Measurements from ENCODE around the gene SDK2.

Gene SDK2

DNA sequence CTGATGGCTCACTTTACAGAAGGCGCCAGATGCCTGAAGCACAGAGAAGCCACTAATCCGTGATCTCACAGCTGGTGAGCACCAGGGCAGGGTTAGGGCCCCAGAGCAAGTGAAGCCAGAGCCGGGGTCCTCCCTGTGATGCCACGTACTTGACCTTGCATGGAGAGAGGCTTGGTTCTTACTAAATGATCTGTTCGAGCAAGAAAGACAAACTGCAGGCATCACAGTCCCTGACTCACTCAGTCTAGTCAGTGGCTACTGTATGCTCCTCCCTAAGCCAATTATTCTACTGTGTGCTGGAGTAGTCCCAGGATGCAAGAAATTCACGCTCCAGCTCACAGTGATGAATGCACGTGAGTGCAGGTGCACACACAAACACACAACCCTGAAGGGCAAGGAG, 55.4 kb downstream of the SDK2 start:
- DNase-seq = no peak

DNA sequence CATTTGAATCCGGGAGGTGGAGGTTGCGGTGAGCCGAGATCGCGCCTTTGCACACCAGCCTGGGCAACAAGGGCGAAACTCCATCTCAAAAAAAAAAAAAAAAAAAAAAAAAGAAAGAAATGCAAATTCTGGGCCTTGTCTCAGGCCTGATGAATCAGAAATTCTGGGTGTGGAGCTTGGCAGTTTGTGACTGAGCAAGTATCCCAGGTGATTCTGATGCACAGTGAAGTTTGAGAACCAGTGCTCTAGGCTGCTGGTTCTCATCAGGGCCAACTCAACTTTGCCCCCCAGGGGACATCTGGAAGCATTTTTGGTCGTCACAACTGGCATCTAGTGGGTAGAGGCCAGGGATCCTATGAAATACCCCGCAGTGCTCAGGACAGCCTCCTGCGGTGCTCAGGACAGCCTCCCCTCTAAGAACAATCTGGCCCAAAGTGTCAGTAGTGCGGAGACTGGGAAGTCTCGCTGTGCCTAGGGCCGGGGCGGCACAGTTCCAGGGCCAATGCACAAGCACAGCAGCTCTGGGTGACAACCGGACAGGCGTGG, 55.9 kb downstream of the SDK2 start:
- DNase-seq = no peak

- DNase-seq = peak in 6 of 56 donors; percentile 2 to 30 (median 8)
Measured at GRCh38 chr17:73586921-73587602, 57.2 kb downstream of the SDK2 start.

- DNase-seq = no peak
Measured at GRCh38 chr17:73586275-73586832, 57.9 kb downstream of the SDK2 start.

DNA sequence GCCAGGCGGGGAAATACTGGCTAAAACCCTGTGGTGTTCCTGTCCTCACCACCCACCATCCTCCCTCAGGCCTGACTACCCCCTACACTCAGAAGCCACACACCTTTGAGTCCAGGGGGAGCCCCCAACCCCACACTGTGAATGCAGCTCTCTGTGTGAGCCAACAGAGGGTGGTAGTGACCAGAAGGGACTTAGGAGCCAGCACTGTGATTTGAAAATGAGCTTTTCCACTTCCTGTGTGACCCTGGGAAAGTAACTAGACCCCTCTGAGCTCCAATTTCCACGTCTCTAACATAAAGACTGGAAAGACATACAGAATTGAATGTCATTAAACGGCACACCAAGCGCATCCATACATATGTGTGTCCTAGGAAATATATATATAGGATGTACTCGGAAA, 58.7 kb downstream of the SDK2 start:
- no peak for DNase-seq

DNA sequence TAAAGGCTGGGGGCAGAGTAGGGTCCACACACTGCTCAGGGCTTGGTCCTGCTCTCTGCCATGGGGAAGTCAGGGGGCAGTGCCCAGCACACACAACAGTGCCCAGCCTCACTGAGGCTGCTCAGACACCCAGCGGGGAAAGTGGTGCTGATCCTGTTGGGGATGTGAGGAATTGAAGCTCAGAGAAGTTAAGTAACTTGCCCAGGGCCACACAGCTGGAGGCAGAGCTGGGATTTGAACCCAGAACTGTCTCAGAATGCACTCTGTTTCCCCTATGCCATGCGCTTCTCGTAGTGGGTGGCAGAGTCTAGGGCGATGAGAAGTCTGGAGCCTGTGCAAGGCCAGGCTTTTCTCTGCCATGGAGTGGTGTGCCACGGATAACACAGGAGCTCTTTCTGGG, 59.3 kb downstream of the SDK2 start:
- DNase-seq = no peak

GRCh38 chr17:73584049-73584448, 60.2 kb downstream of the SDK2 start:
- no peak for DNase-seq

DNA sequence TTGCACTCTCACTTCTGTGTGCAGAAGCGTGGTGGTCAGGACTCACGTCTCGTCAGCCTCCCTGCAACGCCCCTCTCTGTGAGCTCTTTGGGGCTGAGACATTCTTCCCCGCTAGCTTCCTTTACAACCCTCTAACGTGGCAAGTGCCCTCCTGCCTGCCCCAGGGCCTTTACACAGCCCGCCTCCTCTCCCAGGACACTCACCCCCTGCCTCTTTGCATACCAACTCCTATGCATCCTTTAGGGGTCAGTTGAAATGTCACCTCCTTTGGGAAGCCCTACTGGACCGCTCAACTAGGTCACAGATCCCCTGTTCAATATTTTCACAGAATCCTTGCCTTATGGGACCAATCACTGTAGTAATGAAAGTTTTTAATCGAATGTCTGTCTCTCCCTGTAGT, 61.4 kb downstream of the SDK2 start:
- no peak for DNase-seq

DNA sequence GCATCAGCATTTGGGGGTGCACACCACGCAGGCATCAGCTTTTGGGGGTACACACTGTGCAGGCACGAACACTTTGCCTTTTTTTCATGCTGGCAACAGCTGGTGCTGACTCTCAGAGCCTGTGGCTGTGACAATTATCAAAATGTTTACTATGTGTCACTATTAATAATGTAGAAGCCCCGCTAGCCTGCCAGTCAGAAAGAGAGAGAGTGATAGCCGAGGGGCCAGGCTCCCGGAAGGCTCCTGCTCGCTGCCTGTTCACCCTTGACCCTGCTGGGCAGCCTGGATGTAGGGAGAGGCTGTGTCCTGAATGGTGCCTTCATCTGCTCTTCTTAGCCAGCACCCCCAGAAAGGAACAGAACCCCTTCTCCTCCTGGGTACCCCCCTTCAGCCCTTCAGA, 61.9 kb downstream of the SDK2 start:
- DNase-seq = no peak

DNA sequence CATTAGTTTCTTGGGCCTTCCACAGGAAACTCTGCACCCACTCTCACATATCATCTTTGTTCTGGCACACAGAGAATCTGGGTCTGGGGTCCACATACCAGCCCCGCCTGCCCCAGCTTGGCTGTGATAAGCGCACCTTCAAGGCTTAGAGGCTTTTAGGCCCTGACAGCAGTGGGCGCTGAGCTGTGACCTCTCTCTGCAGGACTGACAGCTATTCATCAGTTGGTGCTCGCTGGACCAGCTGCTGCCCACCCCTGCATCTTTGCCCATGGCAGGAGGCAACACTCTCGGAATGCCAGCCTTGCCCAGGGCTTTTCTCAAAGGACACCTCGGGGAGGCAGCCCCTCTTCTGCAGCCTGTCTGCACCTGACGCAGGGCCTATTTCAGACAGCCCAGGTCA, 62.9 kb downstream of the SDK2 start:
- no peak for DNase-seq

GRCh38 chr17:73580073-73580710, 64.1 kb downstream of the SDK2 start:
- DNase-seq = no peak

GRCh38 chr17:73576556-73577098, 67.6 kb downstream of the SDK2 start:
- no peak for DNase-seq

DNA sequence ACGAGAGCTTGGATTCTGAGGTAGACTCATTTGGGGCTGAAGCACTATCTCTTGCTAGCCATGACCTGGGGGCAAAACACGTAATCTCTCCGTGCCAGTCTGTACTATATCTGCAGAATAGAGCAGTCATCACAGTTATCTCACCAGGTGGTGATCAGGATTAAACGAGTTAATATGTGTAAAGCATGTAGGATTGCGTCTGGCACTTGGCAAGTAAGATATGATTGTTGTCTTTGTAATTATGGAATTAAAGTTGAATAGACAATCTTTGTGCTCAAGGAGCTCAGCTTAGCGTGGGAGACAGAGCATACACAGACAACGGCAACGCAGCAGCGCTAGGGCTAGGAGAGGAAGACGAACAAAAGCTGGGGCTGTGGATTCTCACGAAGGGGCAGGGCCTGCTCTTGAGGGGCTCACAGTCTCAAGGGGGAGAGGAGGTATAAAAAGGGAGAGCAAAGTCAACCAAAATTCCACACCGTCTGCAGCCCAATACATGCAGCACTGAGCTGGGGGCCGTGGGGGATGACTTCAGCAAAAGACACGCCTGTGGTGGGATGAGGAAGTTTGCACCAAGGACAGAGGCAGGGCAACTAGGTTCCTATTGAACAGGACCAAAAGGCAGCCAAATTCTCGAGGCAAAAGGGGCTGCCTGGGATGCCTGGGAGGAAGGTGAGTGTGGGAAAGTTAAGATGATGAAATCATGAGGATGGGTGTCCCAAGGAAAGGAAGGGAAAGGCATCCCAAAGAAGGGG, 68.6 kb downstream of the SDK2 start:
- DNase-seq = peak in 3 of 56 donors; percentile 4 to 7 (median 5)

- DNase-seq = no peak
Measured at GRCh38 chr17:73571511-73572130, 72.6 kb downstream of the SDK2 start.

DNA sequence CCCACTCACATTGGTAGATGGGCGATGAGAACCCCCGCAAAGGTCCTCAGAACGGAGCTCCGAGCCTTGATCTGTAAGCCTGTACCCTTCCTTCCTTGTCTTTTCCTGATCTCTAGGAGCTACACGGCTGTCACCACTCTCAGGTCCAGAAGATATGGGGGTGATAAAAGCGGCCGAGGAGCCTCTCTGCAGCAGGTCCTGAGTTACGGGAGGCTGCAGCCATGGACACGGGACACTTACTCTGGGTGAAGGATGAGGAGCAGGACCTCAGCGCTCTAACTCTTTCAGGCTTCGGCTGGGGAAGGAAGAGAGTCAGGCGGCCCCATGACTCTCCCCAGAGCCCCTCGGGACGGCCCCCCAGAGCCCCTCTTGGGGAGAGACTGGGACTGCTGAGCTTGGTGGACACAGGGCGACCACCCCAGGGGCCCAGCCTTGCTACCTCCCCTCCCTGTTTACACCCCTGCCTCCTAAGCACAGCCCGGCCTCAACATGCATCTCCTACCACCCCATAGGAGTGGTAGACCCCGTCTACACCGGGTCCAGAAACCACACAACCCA, 74.4 kb downstream of the SDK2 start:
- DNase-seq = no peak

- no peak for DNase-seq
Measured at GRCh38 chr17:73568934-73569333, 75.3 kb downstream of the SDK2 start.

DNA sequence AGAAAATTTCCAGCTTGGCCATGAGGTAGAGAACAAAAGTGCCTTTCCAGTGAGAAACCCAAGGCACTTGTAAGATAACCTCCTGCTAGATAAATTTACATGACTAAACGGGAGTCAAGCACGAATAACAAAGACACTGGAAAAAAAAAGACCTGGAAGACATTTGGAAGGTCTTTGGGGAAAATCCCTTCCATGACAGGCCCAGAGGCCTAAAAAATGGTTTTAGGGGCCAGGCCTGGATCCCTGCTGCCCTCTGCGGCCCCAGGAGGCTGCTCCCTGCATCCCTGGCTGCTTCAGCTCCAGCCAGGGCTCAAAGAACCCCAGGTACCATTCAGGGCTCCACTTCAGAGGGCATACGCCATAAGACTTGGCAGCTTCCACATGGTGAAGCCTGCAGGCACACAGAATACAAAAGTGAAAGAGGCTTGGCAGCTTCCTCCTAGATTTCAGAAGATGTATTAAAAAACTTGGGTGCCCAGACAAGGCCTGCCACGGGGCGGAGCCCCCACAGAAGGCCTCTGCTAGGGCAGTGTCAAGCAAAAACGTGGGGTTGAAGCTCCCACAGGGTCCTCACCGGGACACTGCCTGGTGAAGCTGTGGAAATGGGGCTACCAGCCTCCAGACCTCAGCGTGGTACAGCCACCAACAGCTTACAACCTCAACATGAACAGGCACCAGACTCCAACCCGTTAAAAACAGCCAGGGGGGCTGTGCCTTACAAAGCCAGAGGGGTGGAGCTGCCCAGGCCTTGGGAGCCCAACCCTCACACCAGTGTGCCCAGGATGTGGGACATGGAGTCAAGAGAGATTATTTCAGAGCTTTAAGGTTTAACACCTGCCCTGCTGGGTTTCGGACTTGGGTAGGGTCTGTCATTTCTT, 77.1 kb downstream of the SDK2 start:
- DNase-seq = no peak

DNA sequence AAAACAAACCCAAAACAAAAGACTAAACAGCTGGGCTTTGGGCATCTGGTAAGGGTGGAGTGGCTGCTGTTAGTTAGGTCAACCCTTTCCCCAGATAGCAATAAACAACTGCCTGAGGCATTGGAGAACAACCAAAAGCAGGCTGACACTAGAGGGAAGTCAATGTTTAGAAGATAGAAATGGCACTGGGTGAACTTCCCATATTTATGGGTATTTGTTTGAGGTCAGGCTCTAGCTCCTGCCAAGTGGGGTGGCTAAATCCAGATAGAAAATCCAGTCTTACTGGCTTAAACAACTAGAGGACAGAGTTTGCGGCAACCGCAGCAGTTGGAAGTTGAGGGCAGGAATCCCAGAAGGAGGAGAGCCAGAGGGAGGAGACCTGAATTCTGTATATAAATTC, 79.4 kb downstream of the SDK2 start:
- DNase-seq = no peak

GRCh38 chr17:73562896-73563295, 81.3 kb downstream of the SDK2 start:
- DNase-seq = no peak

DNA sequence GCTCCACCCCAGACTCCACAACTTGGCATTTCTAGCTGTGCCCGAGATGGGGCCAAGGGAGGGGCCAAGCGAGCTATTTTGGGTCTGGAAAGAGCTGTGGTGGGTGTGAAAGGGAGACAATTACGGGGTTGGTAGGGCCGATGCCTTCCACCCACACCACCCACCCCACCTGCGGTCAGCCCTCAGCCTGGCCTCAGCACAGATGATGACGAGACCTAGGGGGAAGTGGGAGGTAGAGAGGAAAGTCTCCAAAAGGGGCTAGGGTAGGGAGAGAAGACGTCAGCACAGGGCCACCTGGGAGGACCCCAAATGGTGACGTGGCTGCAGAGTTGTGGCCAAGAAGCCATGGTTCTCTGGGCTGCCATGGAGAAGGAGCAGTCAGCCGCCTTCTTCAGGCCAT, 83.1 kb downstream of the SDK2 start:
- no peak for DNase-seq
